H1 (cell line): ENCODE data around the gene CMYA5.

ENCODE experiments used
- BRCA1 ChIP-seq: IDR thresholded peaks from 2 replicates; pipeline ENCODE4 v1.6.1; 2012; ENCODE audit warnings: low read depth, low read length, improper control_type of control experiment
- CBX5 ChIP-seq: fragments of 300-800, 300-1000 bp; sonication (generic); IDR thresholded peaks from 2 replicates; pipeline ENCODE4 v1.7.1; 2016; ENCODE audit warnings: antibody characterized with exemption, low read length, low read depth
- CTCF ChIP-seq, 3 experiments: IDR thresholded peaks; 1 replicate in 2 of 3; 2 replicates in 1 of 3; pipeline versions ENCODE4 v1.5.1 to v1.6.1; 2011; ENCODE audit warnings: low read length in 3 of 3, mild to moderate bottlenecking in 3 of 3, inconsistent platforms in 2 of 3, low read depth in 1 of 3, moderate library complexity in 1 of 3; ENCODE audit not compliant: insufficient read depth in 1 of 3; ENCODE audit errors: control extremely low read depth in 1 of 3
- EP300 ChIP-seq, 2 experiments: IDR thresholded peaks; 1 replicate in 1 of 2; 2 replicates in 1 of 2; pipeline ENCODE4 v1.6.1; 2011 to 2012; ENCODE audit warnings: low read depth in 2 of 2, low read length in 2 of 2, mild to moderate bottlenecking in 2 of 2, borderline replicate concordance in 1 of 2, inconsistent platforms in 1 of 2, moderate library complexity in 1 of 2
- EZH2 ChIP-seq: fragments of 200-600 bp; sonication (generic); IDR thresholded peaks from 2 replicates; pipeline ENCODE4 v1.7.1; 2012; ENCODE audit warnings: low read depth, mild to moderate bottlenecking, moderate library complexity, low read length, inconsistent platforms; ENCODE audit not compliant: severe bottlenecking
- HDAC2 ChIP-seq, 2 experiments: fragments of 300-600 bp in 1 of 2; sonication (generic) in 1 of 2; IDR thresholded peaks; 2 replicates each; pipeline ENCODE4 v1.6.1; 2011 to 2012; ENCODE audit warnings: low read depth in 2 of 2, low read length in 2 of 2, mild to moderate bottlenecking in 2 of 2, moderate library complexity in 2 of 2, borderline replicate concordance in 1 of 2, inconsistent platforms in 1 of 2
- HDAC6 ChIP-seq: IDR thresholded peaks from one replicate; pipeline ENCODE4 v1.7.1; 2012; ENCODE audit warnings: low read depth, mild to moderate bottlenecking, inconsistent platforms, low read length, moderate library complexity
- JUN ChIP-seq: IDR thresholded peaks from 2 replicates; pipeline ENCODE4 v1.6.1; 2011; ENCODE audit warnings: low read depth, mild to moderate bottlenecking, improper control_type of control experiment, low read length
- JUND ChIP-seq: IDR thresholded peaks from 2 replicates; pipeline ENCODE4 v1.6.1; 2011; ENCODE audit warnings: mild to moderate bottlenecking, improper control_type of control experiment, low read length
- POLR2A ChIP-seq, 2 experiments: IDR thresholded peaks; 1 replicate in 1 of 2; 2 replicates in 1 of 2; pipeline ENCODE4 v1.6.1; 2011; ENCODE audit warnings: low read depth in 2 of 2, low read length in 2 of 2, mild to moderate bottlenecking in 2 of 2; ENCODE audit errors: control extremely low read depth in 1 of 2
- POLR2AphosphoS5 ChIP-seq: IDR thresholded peaks from 2 replicates; pipeline ENCODE4 v1.6.1; 2011; ENCODE audit warnings: low read depth, low read length
- RXRA ChIP-seq: IDR thresholded peaks from 2 replicates; pipeline ENCODE4 v1.6.1; 2011; ENCODE audit warnings: low read depth, mild to moderate bottlenecking, low read length, moderate library complexity; ENCODE audit not compliant: insufficient read depth
- SUZ12 ChIP-seq: fragments of 200-600 bp; sonication (generic); IDR thresholded peaks from 2 replicates; pipeline ENCODE4 v1.6.1; 2012; ENCODE audit warnings: mild to moderate bottlenecking, inconsistent platforms, low read length, moderate library complexity, mixed read lengths
- TAF7 ChIP-seq: optimal IDR thresholded peaks from 2 replicates; pipeline ENCODE3; 2011; ENCODE audit warnings: low read depth, mild to moderate bottlenecking, inconsistent platforms, low read length, moderate library complexity, borderline replicate concordance

GRCh38 chr5:79814699-79815098 is 125.1 kb downstream of the CMYA5 start:
- TF ChIP-seq JUND: no peak
- TF ChIP-seq HDAC2 (IDR thresholded peaks at IDR 0.05; ENCODE audit: borderline replicate concordance in 1 of 2, low read depth in 2 of 2, low read length in 2 of 2): no peak
- no peak for TF ChIP-seq JUN
- TF ChIP-seq POLR2A (IDR thresholded peaks at IDR 0.05; ENCODE audit: control extremely low read depth in 1 of 2, low read depth in 2 of 2, low read length in 2 of 2): no peak
- no peak for TF ChIP-seq SUZ12
- no peak for TF ChIP-seq EZH2
- no peak for TF ChIP-seq TAF7
- TF ChIP-seq CTCF (IDR thresholded peaks at IDR 0.05; ENCODE audit: control extremely low read depth in 1 of 3, insufficient read depth in 1 of 3, low read depth in 1 of 3, low read length in 3 of 3): no peak
- no peak for TF ChIP-seq EP300 (IDR thresholded peaks at IDR 0.05; ENCODE audit: borderline replicate concordance in 1 of 2, low read depth in 2 of 2, low read length in 2 of 2)
- TF ChIP-seq POLR2AphosphoS5: no peak
- TF ChIP-seq CBX5: no peak
- TF ChIP-seq HDAC6: no peak
- no peak for TF ChIP-seq BRCA1
- no peak for TF ChIP-seq RXRA
